ENCODE measurements around the gene KCTD12.

DNA sequence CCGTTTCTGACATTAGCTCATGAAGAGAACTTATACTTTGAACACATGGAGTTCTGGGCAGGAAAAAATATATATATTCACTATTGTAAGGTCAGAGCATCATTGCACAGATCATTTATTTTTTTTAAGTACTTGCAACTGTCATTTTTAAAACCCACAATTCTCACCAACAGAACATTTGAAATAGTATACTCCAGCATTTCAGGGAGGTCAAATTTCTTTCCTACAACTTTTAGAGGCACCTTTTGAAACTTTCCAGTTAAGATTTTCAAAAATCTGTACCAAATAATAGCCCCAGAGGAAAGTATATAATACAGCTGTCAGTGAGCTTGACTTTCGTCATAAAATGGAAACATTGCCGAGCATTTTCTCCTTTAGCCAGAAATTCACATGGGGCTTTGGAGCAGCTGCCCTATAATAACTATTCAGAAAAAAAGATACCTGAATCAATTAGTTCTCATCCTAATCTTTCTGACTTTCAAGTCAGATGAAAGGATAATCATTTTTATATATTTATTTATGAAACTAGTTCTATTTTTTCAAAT, 10.9 kb downstream of the KCTD12 start:
- TF ChIP-seq CTCF (IDR thresholded peaks at IDR 0.05; ENCODE audit: borderline replicate concordance, extremely low read depth, low read length, poor library complexity, severe bottlenecking) (no peak), EZH2 (IDR thresholded peaks at IDR 0.05; ENCODE audit: borderline replicate concordance, low read depth, low read length, severe bottlenecking) (no peak)
